HL-60/S4 treated with phorbol 12-myristate 13-acetate at 8.2 ng/mL for 4 days and 3 days (cell line): ENCODE measurements around the gene DENND5B.

Experiments
- in situ Hi-C: fragments of 300-500 bp; cut with MboI; formaldehyde crosslinking; loops from 2 replicates; pipeline ENCODE4 v1.15.0; 2022; ENCODE audit warnings: low sequenced_read_pairs

The DENND5B gene

GRCh38 chr12:31346267-31346666, 244.7 kb downstream of the DENND5B start:
- in situ Hi-C loops = no loop called here

GRCh38 chr12:31343139-31343538, 247.8 kb downstream of the DENND5B start:
- in situ Hi-C loops = no loop called here

- in situ Hi-C loops = no loop called here
These were observed 248.7 kb downstream of the DENND5B start for GRCh38 chr12:31342286-31342685.

- in situ Hi-C loops = no loop called here
These were observed 250.9 kb downstream of the DENND5B start for GRCh38 chr12:31339831-31340622.

GRCh38 chr12:31337952-31338351, 253.0 kb downstream of the DENND5B start:
- in situ Hi-C loops = no loop called here
